Activated CD4-positive, CD25-positive, alpha-beta regulatory T cell treated with anti-CD3 and anti-CD28 coated beads, Interleukin-2, amount 50 U/mL, for 24 hours (primary cell): Measurements from ENCODE around the gene STOX2.

Experiments used
- ATAC-seq, 2 donors: fragments of 150-1000 bp; cut with Tn5 transposase; one replicate each; pipeline ENCODE4 v1.10.0; 2021; ENCODE audit warnings: mild to moderate bottlenecking in 1 of 2, moderate library complexity in 1 of 2

Gene STOX2

GRCh38 chr4:183889190-183889589 lies 15.9 kb upstream of the STOX2 start:
- no peak for ATAC-seq

GRCh38 chr4:183897193-183897592 lies 7.9 kb upstream of the STOX2 start:
- no peak for ATAC-seq

GRCh38 chr4:183898456-183898855 lies 6.7 kb upstream of the STOX2 start:
- no peak for ATAC-seq

- no peak for ATAC-seq
These were observed 1.9 kb upstream of the STOX2 start for GRCh38 chr4:183903021-183903760.

GRCh38 chr4:183905593-183906488 lies 734 bp downstream of the STOX2 start:
- no peak for ATAC-seq

GRCh38 chr4:183906489-183906738 lies 1.3 kb downstream of the STOX2 start:
- no peak for ATAC-seq

- no peak for ATAC-seq
These were observed 1.9 kb downstream of the STOX2 start for GRCh38 chr4:183906739-183907651.

- no peak for ATAC-seq
These were observed 3.0 kb downstream of the STOX2 start for GRCh38 chr4:183907871-183908683.

- no peak for ATAC-seq
These were observed 4.1 kb downstream of the STOX2 start for GRCh38 chr4:183909187-183909586.

GRCh38 chr4:183909801-183910200 lies 4.7 kb downstream of the STOX2 start:
- no peak for ATAC-seq

- ATAC-seq = no peak
These were observed 7.5 kb downstream of the STOX2 start for GRCh38 chr4:183912585-183912984.

GRCh38 chr4:183915976-183916375 lies 10.9 kb downstream of the STOX2 start:
- ATAC-seq = no peak

- no peak for ATAC-seq
These were observed 13.6 kb downstream of the STOX2 start for GRCh38 chr4:183918696-183919095.

- no peak for ATAC-seq
These were observed 14.0 kb downstream of the STOX2 start for GRCh38 chr4:183919141-183919540.

GRCh38 chr4:183920512-183920911 lies 15.4 kb downstream of the STOX2 start:
- ATAC-seq = no peak

GRCh38 chr4:183921335-183921734 lies 16.2 kb downstream of the STOX2 start:
- no peak for ATAC-seq

- no peak for ATAC-seq
These were observed 19.4 kb downstream of the STOX2 start for GRCh38 chr4:183924362-183925044.

- no peak for ATAC-seq
These were observed 21.8 kb downstream of the STOX2 start for GRCh38 chr4:183926950-183927349.

- ATAC-seq = no peak
These were observed 27.5 kb downstream of the STOX2 start for GRCh38 chr4:183932576-183932975.

- ATAC-seq = no peak
These were observed 29.7 kb downstream of the STOX2 start for GRCh38 chr4:183934761-183935160.

- no peak for ATAC-seq
These were observed 30.4 kb downstream of the STOX2 start for GRCh38 chr4:183935355-183936005.
